ENCODE data around the gene SENP2.

DNA sequence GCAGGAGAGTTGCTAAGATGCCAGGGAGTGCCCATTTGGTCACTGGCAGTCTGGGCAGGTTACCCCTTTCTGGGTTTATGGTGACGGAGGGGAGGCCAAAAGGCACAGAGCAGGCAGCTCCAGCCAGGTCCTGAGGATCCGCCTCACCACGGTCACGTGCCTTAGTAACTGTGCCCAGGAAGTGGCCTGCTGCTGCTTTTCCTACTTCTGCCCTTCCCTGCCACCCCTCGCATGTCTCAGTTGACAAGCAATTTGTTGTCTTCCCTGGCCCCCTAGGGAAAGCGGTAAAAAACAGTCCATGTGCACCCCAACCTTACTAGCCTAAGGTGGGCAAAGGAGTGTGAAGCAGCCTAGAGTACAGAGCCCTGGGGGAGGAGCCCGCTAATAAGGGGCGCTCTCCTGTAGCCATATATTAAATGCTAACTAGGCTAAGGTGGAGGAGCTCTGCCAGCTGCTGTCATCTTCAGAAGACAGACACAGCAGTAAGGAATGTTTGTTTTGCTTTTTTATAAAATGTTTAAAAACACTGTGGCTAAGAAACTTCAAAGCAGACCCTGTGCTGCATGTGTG is 24.6 kb upstream of the SENP2 start:
- TF ChIP-seq CTCF (IDR thresholded peaks at IDR 0.05) (no peak), POLR2A (IDR thresholded peaks at IDR 0.05; ENCODE audit: low read depth) (no peak), EP300 (IDR thresholded peaks at IDR 0.05) (no peak), POLR2AphosphoS5 (IDR thresholded peaks at IDR 0.05) (no peak)

All from esophagus muscularis mucosa (tissue), 4 donors.